ENCODE results near the gene SLC44A2. TPM values are rescaled to one million over a fixed set of nuclear protein-coding genes. Genes with fewer than 3 reads are reported as not detected.

SLC44A2 gene
- total and polyA plus RNA-seq, 2 of the 13 experiments (the other 11 are each of a cell fraction or from before 2014, with no cell fraction given) = 2.4 to 5.6 TPM

DNA sequence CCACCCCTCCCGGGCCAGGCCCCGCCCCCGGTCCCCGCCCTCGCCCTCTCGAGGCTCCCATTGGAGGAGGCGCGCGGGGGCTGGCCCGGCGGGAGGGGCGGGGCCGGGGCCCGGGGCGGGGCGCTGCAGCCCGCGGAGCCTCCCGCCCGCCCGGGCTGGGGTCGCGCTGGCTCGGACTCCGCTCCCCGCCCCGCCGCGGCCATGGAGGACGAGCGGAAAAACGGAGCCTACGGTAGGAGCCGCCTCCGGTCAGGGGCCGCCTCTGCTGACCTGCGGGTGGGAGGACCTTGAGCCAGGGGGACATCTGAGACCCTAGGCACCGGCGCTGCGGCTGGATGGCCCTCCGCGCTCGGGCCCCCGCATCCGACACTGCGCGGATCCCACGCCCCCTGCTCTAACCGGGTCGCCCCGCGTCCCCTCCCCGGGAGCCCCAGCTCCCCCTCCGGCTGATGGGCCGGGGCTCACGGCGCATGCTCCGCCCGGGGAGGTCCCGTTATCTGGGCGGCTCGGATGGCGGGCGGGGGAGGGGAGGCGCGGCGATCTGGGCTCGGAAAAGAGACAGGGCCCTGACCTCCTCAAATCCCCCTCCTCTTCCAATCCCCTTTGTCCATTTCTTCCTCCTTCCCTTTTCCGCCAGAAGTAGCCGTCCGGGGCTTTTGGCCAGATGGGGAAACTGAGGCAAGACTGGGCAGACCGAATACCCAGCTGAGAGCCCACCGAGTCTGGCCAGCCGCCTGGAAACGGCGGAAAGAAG is 22.8 kb upstream of the SLC44A2 start (continued):
- TF ChIP-seq, protein P1, sequence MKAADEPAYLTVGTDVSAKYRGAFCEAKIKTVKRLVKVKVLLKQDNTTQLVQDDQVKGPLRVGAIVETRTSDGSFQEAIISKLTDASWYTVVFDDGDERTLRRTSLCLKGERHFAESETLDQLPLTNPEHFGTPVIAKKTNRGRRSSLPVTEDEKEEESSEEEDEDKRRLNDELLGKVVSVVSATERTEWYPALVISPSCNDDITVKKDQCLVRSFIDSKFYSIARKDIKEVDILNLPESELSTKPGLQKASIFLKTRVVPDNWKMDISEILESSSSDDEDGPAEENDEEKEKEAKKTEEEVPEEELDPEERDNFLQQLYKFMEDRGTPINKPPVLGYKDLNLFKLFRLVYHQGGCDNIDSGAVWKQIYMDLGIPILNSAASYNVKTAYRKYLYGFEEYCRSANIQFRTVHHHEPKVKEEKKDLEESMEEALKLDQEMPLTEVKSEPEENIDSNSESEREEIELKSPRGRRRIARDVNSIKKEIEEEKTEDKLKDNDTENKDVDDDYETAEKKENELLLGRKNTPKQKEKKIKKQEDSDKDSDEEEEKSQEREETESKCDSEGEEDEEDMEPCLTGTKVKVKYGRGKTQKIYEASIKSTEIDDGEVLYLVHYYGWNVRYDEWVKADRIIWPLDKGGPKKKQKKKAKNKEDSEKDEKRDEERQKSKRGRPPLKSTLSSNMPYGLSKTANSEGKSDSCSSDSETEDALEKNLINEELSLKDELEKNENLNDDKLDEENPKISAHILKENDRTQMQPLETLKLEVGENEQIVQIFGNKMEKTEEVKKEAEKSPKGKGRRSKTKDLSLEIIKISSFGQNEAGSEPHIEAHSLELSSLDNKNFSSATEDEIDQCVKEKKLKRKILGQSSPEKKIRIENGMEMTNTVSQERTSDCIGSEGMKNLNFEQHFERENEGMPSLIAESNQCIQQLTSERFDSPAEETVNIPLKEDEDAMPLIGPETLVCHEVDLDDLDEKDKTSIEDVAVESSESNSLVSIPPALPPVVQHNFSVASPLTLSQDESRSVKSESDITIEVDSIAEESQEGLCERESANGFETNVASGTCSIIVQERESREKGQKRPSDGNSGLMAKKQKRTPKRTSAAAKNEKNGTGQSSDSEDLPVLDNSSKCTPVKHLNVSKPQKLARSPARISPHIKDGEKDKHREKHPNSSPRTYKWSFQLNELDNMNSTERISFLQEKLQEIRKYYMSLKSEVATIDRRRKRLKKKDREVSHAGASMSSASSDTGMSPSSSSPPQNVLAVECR (CRISPR knock-in tag; IDR thresholded peaks at IDR 0.05; ENCODE audit: borderline replicate concordance) = peak; percentile 77
- TF ChIP-seq ZMYM4 (CRISPR knock-in tag; IDR thresholded peaks at IDR 0.05) (0 out of 2 replicates have a peak, but pooled peaks have one; percentile 9), ETV6 (CRISPR knock-in tag; conservative IDR thresholded peaks at IDR 0.05) (no peak), ZBTB7A (CRISPR knock-in tag; IDR thresholded peaks at IDR 0.05) (no peak; the same call in 1 of the 2 replicates), FOXP1 (IDR thresholded peaks at IDR 0.05) (no peak), FOXP1 (CRISPR knock-in tag; IDR thresholded peaks at IDR 0.05) (no peak), ZNF343 (CRISPR knock-in tag; IDR thresholded peaks at IDR 0.05) (no peak), DPF2 (CRISPR knock-in tag; IDR thresholded peaks at IDR 0.05; ENCODE audit: borderline replicate concordance, low read depth) (no peak), ZNF30 (CRISPR knock-in tag; IDR thresholded peaks at IDR 0.05) (no peak), TCF7L2 (IDR thresholded peaks at IDR 0.05; ENCODE audit: low read depth, low read length) (no peak), RBFOX2 (IDR thresholded peaks at IDR 0.05; ENCODE audit: low read depth, low read length) (0 out of 2 replicates have a peak, but pooled peaks have one; percentile 14), ATF1 (CRISPR knock-in tag; IDR thresholded peaks at IDR 0.05) (no peak)
- TF ChIP-seq, protein P2, sequence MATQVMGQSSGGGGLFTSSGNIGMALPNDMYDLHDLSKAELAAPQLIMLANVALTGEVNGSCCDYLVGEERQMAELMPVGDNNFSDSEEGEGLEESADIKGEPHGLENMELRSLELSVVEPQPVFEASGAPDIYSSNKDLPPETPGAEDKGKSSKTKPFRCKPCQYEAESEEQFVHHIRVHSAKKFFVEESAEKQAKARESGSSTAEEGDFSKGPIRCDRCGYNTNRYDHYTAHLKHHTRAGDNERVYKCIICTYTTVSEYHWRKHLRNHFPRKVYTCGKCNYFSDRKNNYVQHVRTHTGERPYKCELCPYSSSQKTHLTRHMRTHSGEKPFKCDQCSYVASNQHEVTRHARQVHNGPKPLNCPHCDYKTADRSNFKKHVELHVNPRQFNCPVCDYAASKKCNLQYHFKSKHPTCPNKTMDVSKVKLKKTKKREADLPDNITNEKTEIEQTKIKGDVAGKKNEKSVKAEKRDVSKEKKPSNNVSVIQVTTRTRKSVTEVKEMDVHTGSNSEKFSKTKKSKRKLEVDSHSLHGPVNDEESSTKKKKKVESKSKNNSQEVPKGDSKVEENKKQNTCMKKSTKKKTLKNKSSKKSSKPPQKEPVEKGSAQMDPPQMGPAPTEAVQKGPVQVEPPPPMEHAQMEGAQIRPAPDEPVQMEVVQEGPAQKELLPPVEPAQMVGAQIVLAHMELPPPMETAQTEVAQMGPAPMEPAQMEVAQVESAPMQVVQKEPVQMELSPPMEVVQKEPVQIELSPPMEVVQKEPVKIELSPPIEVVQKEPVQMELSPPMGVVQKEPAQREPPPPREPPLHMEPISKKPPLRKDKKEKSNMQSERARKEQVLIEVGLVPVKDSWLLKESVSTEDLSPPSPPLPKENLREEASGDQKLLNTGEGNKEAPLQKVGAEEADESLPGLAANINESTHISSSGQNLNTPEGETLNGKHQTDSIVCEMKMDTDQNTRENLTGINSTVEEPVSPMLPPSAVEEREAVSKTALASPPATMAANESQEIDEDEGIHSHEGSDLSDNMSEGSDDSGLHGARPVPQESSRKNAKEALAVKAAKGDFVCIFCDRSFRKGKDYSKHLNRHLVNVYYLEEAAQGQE (IDR thresholded peaks at IDR 0.05; ENCODE audit: borderline replicate concordance in 1 of 2, low read depth in 1 of 2, low read length in 2 of 2) = no peak
- TF ChIP-seq, protein P3, sequence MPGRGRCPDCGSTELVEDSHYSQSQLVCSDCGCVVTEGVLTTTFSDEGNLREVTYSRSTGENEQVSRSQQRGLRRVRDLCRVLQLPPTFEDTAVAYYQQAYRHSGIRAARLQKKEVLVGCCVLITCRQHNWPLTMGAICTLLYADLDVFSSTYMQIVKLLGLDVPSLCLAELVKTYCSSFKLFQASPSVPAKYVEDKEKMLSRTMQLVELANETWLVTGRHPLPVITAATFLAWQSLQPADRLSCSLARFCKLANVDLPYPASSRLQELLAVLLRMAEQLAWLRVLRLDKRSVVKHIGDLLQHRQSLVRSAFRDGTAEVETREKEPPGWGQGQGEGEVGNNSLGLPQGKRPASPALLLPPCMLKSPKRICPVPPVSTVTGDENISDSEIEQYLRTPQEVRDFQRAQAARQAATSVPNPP (CRISPR knock-in tag; IDR thresholded peaks at IDR 0.05) = no peak
- TF ChIP-seq, protein P4, sequence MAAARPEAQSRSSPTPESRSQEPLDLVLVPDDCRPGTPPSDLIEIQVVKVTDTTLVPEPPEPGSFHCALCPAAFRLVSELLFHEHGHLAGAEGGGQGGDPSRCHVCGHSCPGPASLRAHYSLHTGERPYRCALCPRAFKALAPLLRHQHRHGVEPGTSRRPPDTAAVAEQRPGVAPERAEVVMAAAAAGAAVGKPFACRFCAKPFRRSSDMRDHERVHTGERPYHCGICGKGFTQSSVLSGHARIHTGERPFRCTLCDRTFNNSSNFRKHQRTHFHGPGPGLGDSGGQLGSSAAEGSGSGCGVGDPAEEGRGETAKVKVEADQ (CRISPR knock-in tag; IDR thresholded peaks at IDR 0.05; ENCODE audit: borderline replicate concordance) = no peak
- TF ChIP-seq, protein P5, sequence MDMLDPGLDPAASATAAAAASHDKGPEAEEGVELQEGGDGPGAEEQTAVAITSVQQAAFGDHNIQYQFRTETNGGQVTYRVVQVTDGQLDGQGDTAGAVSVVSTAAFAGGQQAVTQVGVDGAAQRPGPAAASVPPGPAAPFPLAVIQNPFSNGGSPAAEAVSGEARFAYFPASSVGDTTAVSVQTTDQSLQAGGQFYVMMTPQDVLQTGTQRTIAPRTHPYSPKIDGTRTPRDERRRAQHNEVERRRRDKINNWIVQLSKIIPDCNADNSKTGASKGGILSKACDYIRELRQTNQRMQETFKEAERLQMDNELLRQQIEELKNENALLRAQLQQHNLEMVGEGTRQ (IDR thresholded peaks at IDR 0.05; ENCODE audit: low read depth, low read length) = no peak
- TF ChIP-seq, protein P5 (CRISPR knock-in tag; IDR thresholded peaks at IDR 0.05; ENCODE audit: borderline replicate concordance) = no peak

Data from HepG2 (cell line).